ENCODE results near the gene SCNM1. TPM values are rescaled to one million over a fixed set of nuclear protein-coding genes. Genes with fewer than 3 reads are reported as not detected.

The SCNM1 gene
- total and polyA plus RNA-seq, 9 of the 15 experiments (the other 6 are each of a cell fraction or from before 2014, with no cell fraction given): 17.2 to 204 (median 63.0) TPM

GRCh38 chr1:151165738-151166504 lies at the start of gene SCNM1, which contains the start of gene LYSMD1 (continued):
- TF ChIP-seq ZNF592 (IDR thresholded peaks at IDR 0.05) (peak; percentile 88), POLR2G (IDR thresholded peaks at IDR 0.05; ENCODE audit: low read depth, low read length) (peak; percentile 43; the same call in 1 of the 2 replicates), TBP (optimal IDR thresholded peaks at IDR 0.05; ENCODE audit: low read depth, low read length) (peak; percentile 77), TRIM24 (IDR thresholded peaks at IDR 0.05) (peak in 1 of 2 experiments; percentile 87; a peak in 2 of 4 replicates), SMAD2 (IDR thresholded peaks at IDR 0.05; ENCODE audit: low read depth, low read length) (no peak), LEF1 (IDR thresholded peaks at IDR 0.05) (peak; percentile 23; the same call in 1 of the 2 replicates), ZBTB8A (IDR thresholded peaks at IDR 0.05; ENCODE audit: partially characterized antibody) (peak; percentile 100), ZNF121 (CRISPR knock-in tag; conservative IDR thresholded peaks at IDR 0.05) (no peak), MXD1 (CRISPR knock-in tag; IDR thresholded peaks at IDR 0.05; ENCODE audit: borderline replicate concordance, poor library complexity, severe bottlenecking) (no peak), SUPT5H (IDR thresholded peaks at IDR 0.05) (peak; percentile 76), NKRF (IDR thresholded peaks at IDR 0.05; ENCODE audit: borderline replicate concordance) (peak; percentile 78; the same call in 1 of the 2 replicates), POLR2AphosphoS5 (IDR thresholded peaks at IDR 0.05; ENCODE audit: control insufficient read depth, insufficient read depth, low read depth, low read length) (peak; percentile 76), POLR3G (IDR thresholded peaks at IDR 0.05; ENCODE audit: extremely low read depth, insufficient read length, insufficient replicate concordance) (no peak), ZNF583 (CRISPR knock-in tag; IDR thresholded peaks at IDR 0.05) (no peak), ZFP36 (IDR thresholded peaks at IDR 0.05; ENCODE audit: low read depth, low read length, partially characterized antibody) (peak; percentile 47), ZNF766 (CRISPR knock-in tag; conservative IDR thresholded peaks at IDR 0.05) (peak; percentile 92), TCF7 (IDR thresholded peaks at IDR 0.05; ENCODE audit: borderline replicate concordance) (peak; percentile 52; the same call in 1 of the 2 replicates), SRSF9 (IDR thresholded peaks at IDR 0.05; ENCODE audit: borderline replicate concordance, low read depth, low read length) (no peak), FOXP1 (CRISPR knock-in tag; IDR thresholded peaks at IDR 0.05) (peak; percentile 70)
- TF ChIP-seq, protein P1, sequence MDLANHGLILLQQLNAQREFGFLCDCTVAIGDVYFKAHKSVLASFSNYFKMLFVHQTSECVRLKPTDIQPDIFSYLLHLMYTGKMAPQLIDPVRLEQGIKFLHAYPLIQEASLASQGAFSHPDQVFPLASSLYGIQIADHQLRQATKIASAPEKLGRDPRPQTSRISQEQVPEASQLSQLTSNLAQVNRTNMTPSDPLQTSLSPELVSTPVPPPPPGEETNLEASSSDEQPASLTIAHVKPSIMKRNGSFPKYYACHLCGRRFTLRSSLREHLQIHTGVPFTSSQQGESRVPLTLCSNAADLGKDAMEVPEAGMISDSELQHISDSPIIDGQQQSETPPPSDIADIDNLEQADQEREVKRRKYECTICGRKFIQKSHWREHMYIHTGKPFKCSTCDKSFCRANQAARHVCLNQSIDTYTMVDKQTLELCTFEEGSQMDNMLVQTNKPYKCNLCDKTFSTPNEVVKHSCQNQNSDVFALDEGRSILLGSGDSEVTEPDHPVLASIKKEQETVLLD (IDR thresholded peaks at IDR 0.05): 0 out of 2 replicates have a peak, but pooled peaks have one; percentile 7
